ENCODE results near the gene TULP3. TPM values are rescaled to one million over a fixed set of nuclear protein-coding genes. Genes with fewer than 3 reads are reported as not detected.

TULP3 gene
- total and polyA plus RNA-seq, 7 experiments from 2014 or later = 4.5 to 9.6 (median 6.7) TPM

DNA sequence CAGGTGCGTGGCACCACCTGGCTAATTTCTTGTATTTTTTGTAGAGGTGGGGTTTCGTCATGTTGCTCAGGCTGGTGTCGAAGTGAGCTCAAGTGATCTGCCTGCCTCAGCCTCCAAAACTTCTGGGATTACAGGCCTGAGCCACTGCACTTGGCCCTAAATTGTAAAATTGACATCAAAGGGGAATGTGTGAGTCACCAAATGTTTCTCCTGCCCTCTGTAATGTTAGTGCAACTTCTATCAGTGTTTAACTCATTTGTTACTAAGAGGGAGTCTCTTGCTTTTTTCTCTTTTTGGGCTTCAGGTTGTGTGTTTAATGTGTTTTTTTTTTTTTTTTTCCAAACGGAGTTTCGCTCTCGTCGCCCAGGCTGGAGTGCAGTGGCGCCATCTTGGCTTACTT is 2.3 kb downstream of the TULP3 start:
- peaks cover 3 to 8% of the 10 kb centered on the region in 2 donors for H3K4me1 ChIP-seq (ENCODE audit: control insufficient read depth in 2 of 2, insufficient read depth in 2 of 2, low read length in 2 of 2)
- peaks cover 0 to 8% (median 0%) of the 10 kb centered on the region in 3 experiments for H3K36me3 ChIP-seq (ENCODE audit: control insufficient read depth in 2 of 3, insufficient read depth in 3 of 3, low read length in 3 of 3)
- ChIA-PET CTCF (no interaction called here), POLR2A (interaction anchor here (0.7 to 1.5 kb wide), 2 partner anchors 16 to 100 kb away, joined by 4 to 7 read pairs; partner anchors contain the start of genes FOXM1 and RHNO1)
- peaks cover 15 to 35% (median 30%) of the 10 kb centered on the region in 7 donors for H3K4me1 Mint-ChIP-seq
- H3K27me3 ChIP-seq (ENCODE audit: control insufficient read depth in 2 of 2, insufficient read depth in 2 of 2, low read length in 2 of 2) = no peaks in the 10 kb centered on the region
- H3K36me3 Mint-ChIP-seq = peaks cover 0 to 4% (median 0%) of the 10 kb centered on the region in 5 donors
- no peaks in the 10 kb centered on the region for H3K9me3 ChIP-seq (ENCODE audit: control insufficient read depth in 2 of 3, low read length in 3 of 3)
- H3K27ac Mint-ChIP-seq = peak overlapping the region in 2 of 9 donors; percentile 18 to 22
- H3K4me3 Mint-ChIP-seq = peak overlapping the region; percentile 27 to 59 (median 47)
- no peak overlapping the region for H3K4me3 ChIP-seq (ENCODE audit: low read length)
- H3K9me3 Mint-ChIP-seq = peaks cover 0 to 2% (median 0%) of the 10 kb centered on the region in 11 donors
- H3K27me3 Mint-ChIP-seq = peaks cover 0 to 2% (median 0%) of the 10 kb centered on the region in 5 donors
- intact Hi-C loops (cut with micrococcal nuclease) = loop anchor here in 1 of 2 donors (5.0 kb wide), 3 partner anchors 979 to 1754 kb away; partner anchors contain the start of genes AKAP3, NDUFA9, PARP11 and RAD51AP1
- ATAC-seq (no peak), DNase-seq (no peak)
- H3K27ac ChIP-seq (ENCODE audit: low read depth, low read length) = no peak overlapping the region

DNA sequence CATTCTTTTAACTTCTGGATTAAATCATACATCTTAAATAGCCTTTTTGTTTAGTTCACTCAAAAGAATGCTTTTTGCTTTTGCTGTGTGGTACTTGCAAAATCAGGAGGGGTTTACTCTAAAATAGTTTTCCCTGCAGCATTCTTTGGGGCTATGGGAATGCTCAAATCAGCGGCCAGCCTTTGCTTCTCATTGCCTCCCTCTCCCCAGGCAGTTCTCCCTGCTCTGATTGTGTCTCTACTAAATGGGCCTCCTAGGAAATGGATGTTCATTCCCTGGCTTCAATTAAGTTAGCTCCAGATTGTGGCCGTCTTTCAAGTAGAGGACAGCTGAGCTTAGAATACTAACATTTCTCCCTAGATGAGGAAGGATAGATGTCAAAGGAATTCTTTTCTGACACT is 4.4 kb downstream of the TULP3 start:
- Mint-ChIP-seq H3K27me3 (peaks cover 0 to 2% (median 0%) of the 10 kb centered on the region in 5 donors), H3K27ac (no peak overlapping the region), H3K36me3 (peaks cover 0 to 3% (median 0%) of the 10 kb centered on the region in 5 donors), H3K4me3 (no peak overlapping the region), H3K4me1 (peaks cover 11 to 25% (median 19%) of the 10 kb centered on the region in 7 donors), H3K9me3 (peaks cover 0 to 2% (median 0%) of the 10 kb centered on the region in 11 donors)
- H3K9me3 ChIP-seq (ENCODE audit: control insufficient read depth in 2 of 3, low read length in 3 of 3) = no peaks in the 10 kb centered on the region
- ATAC-seq = no peak
- no peak overlapping the region for H3K27ac ChIP-seq (ENCODE audit: low read depth, low read length)
- CTCF ChIA-PET = no interaction called here
- H3K4me3 ChIP-seq (ENCODE audit: low read length) = no peak overlapping the region
- no peaks in the 10 kb centered on the region for H3K27me3 ChIP-seq (ENCODE audit: control insufficient read depth in 2 of 2, insufficient read depth in 2 of 2, low read length in 2 of 2)
- DNase-seq = no peak
- peaks cover 0 to 6% (median 0%) of the 10 kb centered on the region in 3 experiments for H3K36me3 ChIP-seq (ENCODE audit: control insufficient read depth in 2 of 3, insufficient read depth in 3 of 3, low read length in 3 of 3)
- POLR2A ChIA-PET = interaction anchor here (1.3 kb wide), 1 partner anchor 18 kb away, joined by 4 read pairs; the partner anchor contains the start of genes FOXM1 and RHNO1
- H3K4me1 ChIP-seq (ENCODE audit: control insufficient read depth in 2 of 2, insufficient read depth in 2 of 2, low read length in 2 of 2) = peaks cover 3% of the 10 kb centered on the region in 2 donors
- intact Hi-C loops (cut with micrococcal nuclease) = no loop called here

DNA sequence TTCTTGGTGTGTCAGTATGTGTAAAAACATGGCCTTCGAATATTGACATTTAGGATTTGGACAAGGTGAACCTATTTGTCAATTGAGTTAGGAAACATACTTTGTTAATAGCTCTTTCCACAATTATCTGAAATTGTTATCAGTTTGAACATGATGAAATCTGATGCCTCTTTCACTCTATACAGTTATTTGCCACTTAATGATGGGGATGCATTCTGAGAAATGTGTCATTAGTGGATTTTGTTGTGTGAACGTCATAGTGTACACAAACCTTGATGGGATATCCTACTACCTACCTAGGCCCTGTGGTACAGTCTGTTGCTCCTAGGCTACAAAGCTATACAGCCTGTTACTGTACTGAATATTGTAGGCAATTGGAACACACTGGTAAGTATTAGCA is 4.8 kb downstream of the TULP3 start:
- Mint-ChIP-seq H3K27ac (no peak overlapping the region), H3K4me3 (no peak overlapping the region)

DNA sequence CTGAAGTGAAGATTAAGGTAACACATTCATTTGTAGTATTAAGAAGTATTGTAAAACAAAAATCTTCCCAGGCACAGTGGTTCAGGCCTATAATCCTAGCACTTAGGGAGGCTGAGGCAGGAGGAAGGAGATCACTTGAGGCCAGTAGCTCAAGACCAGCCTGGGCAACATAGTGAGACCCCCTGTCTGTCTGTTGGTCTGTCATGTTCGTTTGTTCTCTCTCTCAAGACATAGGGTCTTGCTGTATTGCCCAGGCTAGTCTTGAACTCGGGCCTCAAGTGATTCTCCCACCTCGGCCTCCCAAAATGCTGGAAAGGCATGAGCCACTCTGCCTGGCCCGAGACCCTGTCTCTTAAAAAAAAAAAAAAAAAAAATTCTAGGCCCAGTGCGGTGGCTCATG is 6.7 kb downstream of the TULP3 start:
- H3K27ac Mint-ChIP-seq = no peak overlapping the region
- H3K27me3 Mint-ChIP-seq = no peaks in the 10 kb centered on the region
- H3K4me3 ChIP-seq (ENCODE audit: low read length) = no peak overlapping the region
- ChIA-PET POLR2A (no interaction called here), CTCF (no interaction called here)
- H3K27me3 ChIP-seq (ENCODE audit: control insufficient read depth in 2 of 2, insufficient read depth in 2 of 2, low read length in 2 of 2) = no peaks in the 10 kb centered on the region
- no peak for DNase-seq
- no peak overlapping the region for H3K27ac ChIP-seq (ENCODE audit: low read depth, low read length)
- H3K4me1 Mint-ChIP-seq = peaks cover 4 to 5% (median 4%) of the 10 kb centered on the region in 7 donors
- no peak overlapping the region for H3K4me3 Mint-ChIP-seq
- intact Hi-C loops (cut with micrococcal nuclease) = no loop called here
- H3K9me3 ChIP-seq (ENCODE audit: control insufficient read depth in 2 of 3, low read length in 3 of 3) = no peaks in the 10 kb centered on the region
- no peaks in the 10 kb centered on the region for H3K36me3 ChIP-seq (ENCODE audit: control insufficient read depth in 2 of 3, insufficient read depth in 3 of 3, low read length in 3 of 3)
- H3K36me3 Mint-ChIP-seq = no peaks in the 10 kb centered on the region
- no peaks in the 10 kb centered on the region for H3K4me1 ChIP-seq (ENCODE audit: control insufficient read depth in 2 of 2, insufficient read depth in 2 of 2, low read length in 2 of 2)
- H3K9me3 Mint-ChIP-seq = no peaks in the 10 kb centered on the region
- ATAC-seq = no peak

More for the DNA sequence above, 4.8 kb downstream of the TULP3 start:
- Mint-ChIP-seq H3K36me3 (peaks cover 0 to 3% (median 0%) of the 10 kb centered on the region in 5 donors), H3K4me1 (peaks cover 9 to 20% (median 15%) of the 10 kb centered on the region in 7 donors), H3K9me3 (peaks cover 0 to 2% (median 0%) of the 10 kb centered on the region in 11 donors), H3K27me3 (peaks cover 0 to 2% (median 0%) of the 10 kb centered on the region in 5 donors)
- H3K27ac ChIP-seq (ENCODE audit: low read depth, low read length) = no peak overlapping the region
- intact Hi-C loops (cut with micrococcal nuclease) = no loop called here
- H3K4me1 ChIP-seq (ENCODE audit: control insufficient read depth in 2 of 2, insufficient read depth in 2 of 2, low read length in 2 of 2) = no peaks in the 10 kb centered on the region
- no peaks in the 10 kb centered on the region for H3K9me3 ChIP-seq (ENCODE audit: control insufficient read depth in 2 of 3, low read length in 3 of 3)
- H3K27me3 ChIP-seq (ENCODE audit: control insufficient read depth in 2 of 2, insufficient read depth in 2 of 2, low read length in 2 of 2) = no peaks in the 10 kb centered on the region
- no peak overlapping the region for H3K4me3 ChIP-seq (ENCODE audit: low read length)
- peaks cover 0 to 6% (median 0%) of the 10 kb centered on the region in 3 experiments for H3K36me3 ChIP-seq (ENCODE audit: control insufficient read depth in 2 of 3, insufficient read depth in 3 of 3, low read length in 3 of 3)
- POLR2A ChIA-PET = interaction anchor here (1.3 kb wide), 1 partner anchor 18 kb away, joined by 4 read pairs; the partner anchor contains the start of genes FOXM1 and RHNO1
- DNase-seq = no peak
- CTCF ChIA-PET = no interaction called here
- ATAC-seq = no peak

GRCh38 chr12:2900642-2901041 is 10.0 kb downstream of the TULP3 start:
- DNase-seq (no peak), ATAC-seq (no peak)
- no peak overlapping the region for H3K4me3 ChIP-seq (ENCODE audit: low read length)
- no peaks in the 10 kb centered on the region for H3K4me1 ChIP-seq (ENCODE audit: control insufficient read depth in 2 of 2, insufficient read depth in 2 of 2, low read length in 2 of 2)
- no peaks in the 10 kb centered on the region for H3K27me3 ChIP-seq (ENCODE audit: control insufficient read depth in 2 of 2, insufficient read depth in 2 of 2, low read length in 2 of 2)
- Mint-ChIP-seq H3K27me3 (no peaks in the 10 kb centered on the region), H3K36me3 (peaks cover 0 to 1% (median 0%) of the 10 kb centered on the region in 5 donors), H3K27ac (peak overlapping the region in 1 of 9 donors; percentile 21), H3K4me1 (no peaks in the 10 kb centered on the region), H3K4me3 (no peak overlapping the region), H3K9me3 (no peaks in the 10 kb centered on the region)
- no peak overlapping the region for H3K27ac ChIP-seq (ENCODE audit: low read depth, low read length)
- no peaks in the 10 kb centered on the region for H3K36me3 ChIP-seq (ENCODE audit: control insufficient read depth in 2 of 3, insufficient read depth in 3 of 3, low read length in 3 of 3)
- POLR2A ChIA-PET = interaction anchor here (0.6 to 1.3 kb wide), 2 partner anchors 10 to 25 kb away, joined by 4 to 5 read pairs; partner anchors contain the start of gene TULP3
- intact Hi-C loops (cut with micrococcal nuclease) = no loop called here
- H3K9me3 ChIP-seq (ENCODE audit: control insufficient read depth in 2 of 3, low read length in 3 of 3) = no peaks in the 10 kb centered on the region
- CTCF ChIA-PET = no interaction called here

GRCh38 chr12:2902272-2902880 is 11.7 kb downstream of the TULP3 start:
- no peaks in the 10 kb centered on the region for H3K4me1 ChIP-seq (ENCODE audit: control insufficient read depth in 2 of 2, insufficient read depth in 2 of 2, low read length in 2 of 2)
- Mint-ChIP-seq H3K4me3 (no peak overlapping the region), H3K27me3 (no peaks in the 10 kb centered on the region), H3K27ac (no peak overlapping the region), H3K9me3 (no peaks in the 10 kb centered on the region), H3K36me3 (peaks cover 0 to 1% (median 0%) of the 10 kb centered on the region in 5 donors), H3K4me1 (no peaks in the 10 kb centered on the region)
- no peak overlapping the region for H3K27ac ChIP-seq (ENCODE audit: low read depth, low read length)
- no peak overlapping the region for H3K4me3 ChIP-seq (ENCODE audit: low read length)
- no peaks in the 10 kb centered on the region for H3K27me3 ChIP-seq (ENCODE audit: control insufficient read depth in 2 of 2, insufficient read depth in 2 of 2, low read length in 2 of 2)
- H3K9me3 ChIP-seq (ENCODE audit: control insufficient read depth in 2 of 3, low read length in 3 of 3) = no peaks in the 10 kb centered on the region
- CTCF ChIA-PET = no interaction called here
- DNase-seq (no peak), ATAC-seq (no peak)
- POLR2A ChIA-PET = no interaction called here
- H3K36me3 ChIP-seq (ENCODE audit: control insufficient read depth in 2 of 3, insufficient read depth in 3 of 3, low read length in 3 of 3) = no peaks in the 10 kb centered on the region
- intact Hi-C loops (cut with micrococcal nuclease) = no loop called here
